ENCODE data around the gene HDAC6.
"Not testable (repeated sequence)": the region's sequence is repeated elsewhere in the genome, so short reads cannot be mapped to it uniquely, and the experiment has no call there.

The HDAC6 gene

DNA sequence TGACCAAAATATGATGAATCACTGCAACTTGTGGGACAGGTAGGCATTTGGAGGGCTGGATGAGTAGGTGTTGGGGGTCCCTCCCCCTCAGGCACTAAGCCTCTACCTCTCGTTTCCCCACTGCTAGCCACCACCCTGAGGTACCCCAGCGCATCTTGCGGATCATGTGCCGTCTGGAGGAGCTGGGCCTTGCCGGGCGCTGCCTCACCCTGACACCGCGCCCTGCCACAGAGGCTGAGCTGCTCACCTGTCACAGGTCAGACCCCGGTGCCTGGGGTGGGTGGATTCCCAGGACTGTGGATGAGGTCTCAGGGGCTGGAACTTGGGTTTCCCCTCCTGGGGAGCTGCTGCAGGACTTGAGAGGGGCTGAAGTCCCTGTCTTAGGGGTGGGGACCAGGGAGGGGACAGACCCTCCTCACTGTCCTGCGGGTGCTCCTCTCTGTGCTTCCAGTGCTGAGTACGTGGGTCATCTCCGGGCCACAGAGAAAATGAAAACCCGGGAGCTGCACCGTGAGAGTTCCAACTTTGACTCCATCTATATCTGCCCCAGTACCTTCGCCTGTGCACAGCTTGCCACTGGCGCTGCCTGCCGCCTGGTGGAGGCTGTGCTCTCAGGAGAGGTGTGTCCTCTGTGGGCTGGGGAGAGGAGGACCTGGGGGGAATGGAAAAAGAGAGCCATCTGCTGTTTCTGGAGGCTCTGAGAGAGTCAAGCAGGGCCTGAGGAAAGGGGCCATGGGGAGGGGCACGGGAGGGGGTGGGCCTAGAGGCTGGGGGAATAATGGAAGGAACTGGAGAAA, 14.3 kb downstream of the HDAC6 start:
- no peak overlapping the region for H3K27ac ChIP-seq

DNA sequence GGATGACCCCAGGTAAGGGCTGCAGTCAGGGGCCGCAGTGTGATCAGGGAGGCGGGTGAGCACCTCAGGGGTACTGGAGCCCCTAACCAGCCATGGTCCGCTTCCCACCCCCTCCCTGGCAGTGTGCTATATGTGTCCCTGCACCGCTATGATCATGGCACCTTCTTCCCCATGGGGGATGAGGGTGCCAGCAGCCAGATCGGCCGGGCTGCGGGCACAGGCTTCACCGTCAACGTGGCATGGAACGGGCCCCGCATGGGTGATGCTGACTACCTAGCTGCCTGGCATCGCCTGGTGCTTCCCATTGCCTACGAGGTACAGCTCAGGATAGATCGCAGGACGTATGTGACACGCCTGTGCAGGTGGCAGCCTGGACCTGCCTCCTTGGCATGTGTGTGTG, 16.2 kb downstream of the HDAC6 start:
- TF ChIP-seq, protein P1, sequence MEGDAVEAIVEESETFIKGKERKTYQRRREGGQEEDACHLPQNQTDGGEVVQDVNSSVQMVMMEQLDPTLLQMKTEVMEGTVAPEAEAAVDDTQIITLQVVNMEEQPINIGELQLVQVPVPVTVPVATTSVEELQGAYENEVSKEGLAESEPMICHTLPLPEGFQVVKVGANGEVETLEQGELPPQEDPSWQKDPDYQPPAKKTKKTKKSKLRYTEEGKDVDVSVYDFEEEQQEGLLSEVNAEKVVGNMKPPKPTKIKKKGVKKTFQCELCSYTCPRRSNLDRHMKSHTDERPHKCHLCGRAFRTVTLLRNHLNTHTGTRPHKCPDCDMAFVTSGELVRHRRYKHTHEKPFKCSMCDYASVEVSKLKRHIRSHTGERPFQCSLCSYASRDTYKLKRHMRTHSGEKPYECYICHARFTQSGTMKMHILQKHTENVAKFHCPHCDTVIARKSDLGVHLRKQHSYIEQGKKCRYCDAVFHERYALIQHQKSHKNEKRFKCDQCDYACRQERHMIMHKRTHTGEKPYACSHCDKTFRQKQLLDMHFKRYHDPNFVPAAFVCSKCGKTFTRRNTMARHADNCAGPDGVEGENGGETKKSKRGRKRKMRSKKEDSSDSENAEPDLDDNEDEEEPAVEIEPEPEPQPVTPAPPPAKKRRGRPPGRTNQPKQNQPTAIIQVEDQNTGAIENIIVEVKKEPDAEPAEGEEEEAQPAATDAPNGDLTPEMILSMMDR (conservative IDR thresholded peaks at IDR 0.05) = no peak
- H3K27ac ChIP-seq = no peak overlapping the region

More for the DNA sequence above, 14.3 kb downstream of the HDAC6 start:
- TF ChIP-seq, protein P1 (conservative IDR thresholded peaks at IDR 0.05) = no peak

DNA sequence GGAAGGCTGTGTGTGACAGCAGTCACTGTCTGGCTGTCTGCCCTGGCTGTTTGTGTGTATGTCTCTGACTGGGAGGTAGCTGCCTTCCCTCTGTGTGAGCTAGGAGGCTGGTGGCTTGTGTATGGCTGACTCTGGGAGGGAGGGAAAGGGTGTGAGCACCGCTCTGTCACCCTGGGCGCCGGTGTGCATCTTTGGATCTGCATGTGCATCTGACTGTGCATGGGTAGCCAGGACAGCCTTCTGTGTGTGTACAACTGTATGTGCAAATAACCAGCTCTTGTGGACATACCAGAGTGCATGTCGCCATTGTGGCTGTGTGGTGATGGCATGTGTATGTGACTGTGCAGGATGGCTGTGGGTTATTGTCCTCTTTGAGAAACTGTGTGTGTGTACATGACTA, 17.0 kb downstream of the HDAC6 start:
- H3K27ac ChIP-seq = no peak overlapping the region
- TF ChIP-seq, protein P1 (conservative IDR thresholded peaks at IDR 0.05) = no peak

DNA sequence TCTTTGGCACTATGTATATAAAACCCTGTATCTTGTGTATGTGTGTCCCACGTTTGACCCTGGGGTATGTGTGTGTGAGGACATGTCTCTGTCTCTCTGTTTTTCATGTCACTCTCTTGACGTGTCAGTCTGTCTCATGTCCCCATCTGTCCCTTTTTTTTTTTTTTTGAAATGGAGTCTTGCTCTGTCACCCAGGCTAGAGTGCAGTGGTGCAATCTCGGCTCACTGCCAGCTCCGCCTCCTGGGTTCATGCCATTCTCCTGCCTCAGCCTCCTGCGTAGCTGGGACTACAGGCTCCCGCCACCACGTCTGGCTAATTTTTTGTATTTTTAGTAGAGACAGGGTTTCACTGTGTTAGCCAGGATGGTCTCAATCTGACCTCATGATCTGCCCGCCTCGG, 17.5 kb downstream of the HDAC6 start:
- H3K27ac ChIP-seq = not testable (repeated sequence)

DNA sequence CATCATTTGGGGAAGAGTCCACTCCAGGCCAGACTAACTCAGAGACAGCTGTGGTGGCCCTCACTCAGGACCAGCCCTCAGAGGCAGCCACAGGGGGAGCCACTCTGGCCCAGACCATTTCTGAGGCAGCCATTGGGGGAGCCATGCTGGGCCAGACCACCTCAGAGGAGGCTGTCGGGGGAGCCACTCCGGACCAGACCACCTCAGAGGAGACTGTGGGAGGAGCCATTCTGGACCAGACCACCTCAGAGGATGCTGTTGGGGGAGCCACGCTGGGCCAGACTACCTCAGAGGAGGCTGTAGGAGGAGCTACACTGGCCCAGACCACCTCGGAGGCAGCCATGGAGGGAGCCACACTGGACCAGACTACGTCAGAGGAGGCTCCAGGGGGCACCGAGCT, 21.2 kb downstream of the HDAC6 start:
- no peak overlapping the region for H3K27ac ChIP-seq
- TF ChIP-seq, protein P1 (conservative IDR thresholded peaks at IDR 0.05) = no peak

DNA sequence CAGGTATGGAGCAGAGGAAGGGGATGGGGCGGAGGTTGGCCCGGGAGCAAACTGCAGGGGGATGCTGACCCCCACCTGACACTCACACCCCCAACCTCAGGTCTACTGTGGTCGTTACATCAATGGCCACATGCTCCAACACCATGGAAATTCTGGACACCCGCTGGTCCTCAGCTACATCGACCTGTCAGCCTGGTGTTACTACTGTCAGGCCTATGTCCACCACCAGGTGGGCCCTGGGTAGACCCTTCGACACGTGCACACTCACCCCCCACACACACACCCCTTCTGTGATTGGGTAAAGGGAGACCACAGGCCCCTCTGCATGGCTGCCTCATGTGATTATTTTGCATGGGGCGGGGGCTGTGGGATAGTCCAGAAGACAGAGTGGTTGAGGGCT, 22.2 kb downstream of the HDAC6 start:
- H3K27ac ChIP-seq = no peak overlapping the region
- TF ChIP-seq, protein P1 (conservative IDR thresholded peaks at IDR 0.05) = no peak

DNA sequence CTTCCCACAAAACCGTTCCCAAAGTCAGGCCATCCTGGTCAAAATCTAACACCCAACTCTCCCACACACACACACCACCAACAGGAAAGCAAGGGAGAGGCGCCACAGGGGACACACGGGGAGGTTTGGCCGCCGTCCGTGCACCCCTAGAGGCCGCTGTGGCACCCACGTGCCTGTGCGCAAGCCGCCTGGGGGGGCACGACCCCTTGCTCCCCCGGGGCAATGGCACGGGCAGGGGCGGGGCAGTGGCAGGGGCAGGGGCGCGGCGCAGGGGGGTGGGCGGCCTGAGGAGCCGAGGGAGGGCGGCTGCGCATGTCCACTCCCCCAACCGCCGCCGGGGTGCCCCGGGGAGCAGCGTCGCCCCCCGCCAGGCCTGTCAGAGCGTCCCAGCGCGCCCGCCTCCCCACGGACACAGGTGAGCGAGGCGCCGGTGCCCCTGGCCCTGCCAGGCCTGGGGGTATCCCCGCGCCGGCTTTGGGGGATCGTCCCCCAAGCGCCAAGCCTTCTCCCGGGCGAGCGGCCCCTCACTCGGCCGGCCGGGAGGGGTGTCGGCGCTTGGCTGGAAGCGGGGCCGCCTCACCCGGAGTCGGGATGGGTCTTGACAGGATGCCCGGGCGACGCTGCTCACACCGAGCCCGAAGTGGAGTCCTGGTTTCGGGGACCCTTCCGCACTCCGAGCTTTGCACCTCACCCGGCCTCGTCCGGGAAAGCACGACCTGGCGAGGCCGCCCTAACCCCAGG, 24.4 kb downstream of the HDAC6 start, which contains the start of gene ERAS:
Gene ERAS (plus strand): TSS at position 379 of the 741 bp plus-strand sequence. CDS start 2,611 bp downstream, outside the sequence.
- H3K27ac ChIP-seq = no peak within 1 kb of the TSS
- TF ChIP-seq, protein P1 (conservative IDR thresholded peaks at IDR 0.05) = no peak

Data from VCaP (cell line).